ENCODE results near the gene ZNF385B.
"Not testable (repeated sequence)": the region's sequence is repeated elsewhere in the genome, so short reads cannot be mapped to it uniquely, and the experiment has no call there.

The ZNF385B gene

DNA sequence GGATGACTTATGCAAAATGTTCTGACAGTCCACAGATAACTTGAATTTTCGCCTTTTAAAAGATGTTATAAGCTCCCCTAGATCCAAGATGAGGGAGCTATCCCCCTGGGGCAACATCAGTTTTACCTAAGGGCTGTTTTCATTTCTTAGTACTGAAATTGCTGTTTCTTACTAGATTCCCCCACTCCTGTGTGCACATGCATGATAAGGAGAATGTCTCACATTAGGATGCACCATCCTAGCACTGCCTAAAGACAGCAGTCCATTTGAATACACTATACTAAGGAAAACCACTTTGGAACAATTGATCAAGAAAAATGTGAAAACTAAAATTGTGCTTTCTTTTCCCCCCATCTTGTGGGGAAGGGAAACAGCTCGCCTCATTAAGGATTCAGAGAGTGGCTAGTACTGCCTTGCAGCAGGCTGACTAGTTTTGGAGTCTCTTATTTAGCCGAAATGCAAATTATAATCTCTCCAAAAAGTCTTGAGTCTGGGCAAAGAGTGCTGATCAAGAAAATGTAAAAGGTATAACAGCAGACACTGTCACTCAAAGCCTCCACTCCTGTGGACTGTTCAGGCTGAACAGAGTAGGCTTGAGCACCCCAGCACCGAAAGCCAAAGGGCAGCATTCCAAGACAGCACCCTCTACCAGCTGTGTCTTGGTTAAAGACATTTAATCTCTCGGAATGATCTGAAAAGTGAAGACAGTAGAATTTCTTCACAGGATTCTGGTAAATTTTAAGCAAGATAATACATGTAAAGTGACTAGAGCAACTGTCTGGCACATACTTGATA is 65.0 kb downstream of the ZNF385B start:
- no peak for DNase-seq

DNA sequence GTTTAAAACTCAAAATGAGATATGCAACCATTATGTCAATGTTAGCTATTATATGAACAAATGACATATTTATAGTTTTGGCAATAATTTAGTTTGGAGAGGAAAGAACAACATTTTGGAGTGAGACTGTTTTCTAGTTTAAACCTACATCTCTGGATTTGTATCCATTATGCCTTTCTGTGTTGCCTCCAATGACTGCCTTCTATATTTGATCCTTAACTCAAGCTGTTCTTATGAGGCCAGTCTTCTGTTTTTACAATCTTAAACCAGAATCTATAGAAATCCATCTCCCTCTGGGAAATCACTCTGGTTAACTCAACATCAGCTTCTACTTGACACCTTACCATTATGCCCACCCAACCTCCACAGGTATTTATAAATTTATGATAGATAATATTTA is 67.5 kb downstream of the ZNF385B start:
- no peak for DNase-seq

DNA sequence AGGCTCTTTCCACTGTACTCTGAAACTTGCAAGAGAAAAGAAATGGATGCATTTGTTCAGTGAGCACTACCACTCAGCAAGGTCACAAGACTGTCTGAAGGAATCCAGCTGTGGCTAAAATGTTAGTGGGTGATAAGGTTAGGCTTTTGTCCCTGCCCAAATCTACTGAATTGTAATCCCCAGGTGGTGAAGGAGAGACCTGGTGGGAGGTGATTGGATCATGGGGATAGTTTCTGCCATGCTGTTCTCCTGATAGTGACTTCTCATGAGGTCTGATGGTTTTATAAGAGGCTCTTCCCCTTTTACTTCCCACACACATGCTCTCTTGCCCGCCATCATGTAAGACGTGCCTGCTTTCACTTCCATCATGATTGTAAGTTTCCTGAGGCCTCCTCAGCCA is 68.2 kb downstream of the ZNF385B start:
- no peak for DNase-seq

DNA sequence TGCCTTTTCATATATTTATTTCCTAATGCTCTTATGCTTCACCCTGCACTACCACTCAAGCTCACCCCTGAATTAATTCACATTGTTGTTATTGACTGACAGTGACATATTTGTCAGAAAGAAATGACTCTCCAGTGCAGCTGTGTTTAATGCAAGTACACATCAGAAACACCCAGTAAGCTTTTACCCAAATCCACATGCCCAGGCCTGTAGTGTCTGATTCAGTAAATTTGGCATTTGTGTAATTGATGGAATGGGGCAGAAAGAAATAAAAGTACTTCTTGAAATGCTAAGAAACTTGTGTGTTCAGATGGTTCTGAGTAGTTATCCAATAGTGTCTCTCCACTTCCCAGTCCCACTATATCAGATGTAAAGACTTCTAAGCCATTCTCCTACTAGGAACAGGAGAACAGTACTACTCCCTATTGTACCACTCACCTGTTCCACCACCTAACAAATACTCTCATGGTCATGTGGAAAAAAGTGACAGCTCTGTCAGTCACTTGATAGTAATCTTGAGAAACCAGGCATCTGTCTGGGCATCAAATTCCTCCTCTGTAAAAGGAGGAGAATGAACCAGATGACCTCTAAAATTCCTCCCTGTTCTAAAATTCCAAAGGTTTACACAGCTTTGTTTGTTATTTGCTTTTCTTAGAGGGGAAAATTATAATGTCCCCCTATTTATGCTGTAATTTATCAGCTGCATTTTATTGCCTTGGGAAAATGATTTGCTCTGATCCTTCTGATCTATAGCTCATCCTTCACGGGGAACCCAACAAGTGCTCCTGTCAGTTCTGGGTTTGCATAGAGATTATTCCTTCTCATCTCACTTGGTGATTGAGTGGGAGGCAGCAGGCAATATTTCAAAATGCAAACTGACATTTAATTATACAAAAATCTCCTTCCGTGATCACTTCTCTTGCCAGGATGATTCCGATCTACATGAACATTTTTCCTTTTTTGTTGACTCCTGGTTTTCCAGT is 70.9 kb downstream of the ZNF385B start:
- no peak for DNase-seq

DNA sequence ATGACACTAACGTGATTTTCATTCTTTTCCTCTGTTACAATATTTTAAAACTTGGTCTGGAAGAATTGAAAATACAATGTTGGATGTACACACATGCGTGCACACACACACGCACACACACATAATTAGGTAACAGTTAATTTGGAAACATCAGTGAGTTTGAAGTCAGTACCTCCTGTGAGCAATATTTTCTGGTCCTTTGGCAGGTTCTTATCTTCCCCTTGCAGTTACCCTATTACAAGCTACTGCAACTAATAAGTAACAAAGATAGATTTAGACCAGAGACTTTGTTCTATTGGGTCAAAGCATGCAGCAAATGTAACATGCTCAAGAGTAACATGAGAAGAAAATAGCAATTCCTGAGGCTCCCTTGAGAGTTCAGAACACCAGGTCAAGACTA is 73.3 kb downstream of the ZNF385B start:
- DNase-seq, result no peak

GRCh38 chr2:179787601-179788000 is 73.8 kb downstream of the ZNF385B start:
- DNase-seq, result no peak

DNA sequence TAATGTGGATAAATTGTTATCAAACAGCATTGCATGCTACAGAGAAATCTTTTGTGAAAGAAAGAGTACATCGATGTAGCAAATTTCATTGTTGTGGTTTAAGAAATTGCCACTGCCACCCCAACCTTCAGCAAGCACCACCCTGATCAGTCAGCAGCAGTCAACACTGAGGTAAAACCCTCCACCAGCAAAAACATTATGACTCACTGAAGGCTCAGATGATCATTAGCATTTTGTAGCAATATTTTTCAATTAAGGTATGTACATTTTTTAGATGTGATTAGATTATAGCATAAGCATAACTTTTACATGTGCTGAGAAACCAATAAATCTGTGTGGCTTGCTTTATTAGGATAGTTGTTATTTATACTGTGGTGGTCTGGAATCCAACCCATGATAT is 75.5 kb downstream of the ZNF385B start:
- no peak for DNase-seq

DNA sequence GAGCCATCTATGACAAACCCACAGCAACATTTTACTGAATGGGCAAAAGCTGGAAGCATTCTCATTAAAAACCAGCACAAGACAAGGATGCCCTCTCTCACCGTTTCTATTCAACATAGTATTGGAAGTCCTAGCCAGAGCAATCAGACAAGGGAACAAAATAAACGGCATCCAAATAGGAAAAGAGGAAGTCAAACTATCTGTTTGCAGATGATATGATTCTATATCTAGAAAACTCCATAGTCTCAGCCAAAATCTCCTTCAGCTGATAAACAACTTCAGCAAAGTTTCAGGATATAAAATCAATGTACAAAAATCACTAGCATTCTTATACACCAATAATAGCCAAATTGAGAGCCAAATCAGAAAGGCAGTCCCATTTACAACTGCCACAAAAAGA is 79.1 kb downstream of the ZNF385B start:
- DNase-seq, result not testable (repeated sequence)

GRCh38 chr2:179773986-179774385 is 87.4 kb downstream of the ZNF385B start:
- no peak for DNase-seq

DNA sequence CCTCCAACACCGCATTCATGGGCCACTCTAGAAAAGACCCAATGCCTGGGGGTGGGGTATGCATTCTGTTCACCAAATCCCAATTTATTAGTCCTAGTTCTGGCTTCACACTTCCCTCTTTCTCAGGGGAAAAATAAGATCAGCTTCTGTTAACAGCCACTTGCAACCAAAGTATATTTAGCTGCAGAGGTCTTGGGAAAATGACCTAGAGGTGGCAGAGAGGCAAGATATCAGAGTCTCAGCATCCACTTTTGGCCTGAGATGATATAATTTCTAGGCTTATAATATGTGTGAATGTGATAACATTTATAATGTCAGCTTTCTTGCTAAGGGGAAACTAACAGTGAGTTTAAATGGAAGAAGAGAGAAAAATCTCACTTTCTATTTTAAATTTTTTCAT is 89.1 kb downstream of the ZNF385B start:
- no peak for DNase-seq

GRCh38 chr2:179771791-179772190 is 89.6 kb downstream of the ZNF385B start:
- no peak for DNase-seq

GRCh38 chr2:179770029-179770428 is 91.4 kb downstream of the ZNF385B start:
- no peak for DNase-seq

GRCh38 chr2:179769323-179769722 is 92.1 kb downstream of the ZNF385B start:
- no peak for DNase-seq

DNA sequence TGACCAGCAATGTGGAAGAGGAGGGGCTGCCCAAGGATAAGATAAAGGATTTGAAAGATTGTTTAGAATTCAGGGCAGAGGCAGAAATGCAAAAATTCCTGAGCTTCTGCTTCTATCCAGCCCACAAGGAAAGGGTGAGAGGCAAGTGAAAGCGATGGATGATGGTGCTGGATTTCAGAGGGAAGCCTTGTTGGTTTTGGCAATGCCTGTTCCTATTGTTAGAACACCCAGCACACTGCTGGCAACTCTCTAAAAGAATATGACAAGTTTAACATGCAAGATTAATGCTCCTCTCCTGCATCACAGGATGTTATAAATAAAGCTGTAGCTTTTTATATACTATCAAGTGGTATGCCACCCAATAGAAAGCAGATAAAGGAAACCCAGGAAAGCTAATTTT is 92.6 kb downstream of the ZNF385B start:
- DNase-seq, result no peak

GRCh38 chr2:179765666-179766065 is 95.7 kb downstream of the ZNF385B start:
- no peak for DNase-seq

GRCh38 chr2:179764710-179765109 is 96.7 kb downstream of the ZNF385B start:
- DNase-seq, result no peak

DNA sequence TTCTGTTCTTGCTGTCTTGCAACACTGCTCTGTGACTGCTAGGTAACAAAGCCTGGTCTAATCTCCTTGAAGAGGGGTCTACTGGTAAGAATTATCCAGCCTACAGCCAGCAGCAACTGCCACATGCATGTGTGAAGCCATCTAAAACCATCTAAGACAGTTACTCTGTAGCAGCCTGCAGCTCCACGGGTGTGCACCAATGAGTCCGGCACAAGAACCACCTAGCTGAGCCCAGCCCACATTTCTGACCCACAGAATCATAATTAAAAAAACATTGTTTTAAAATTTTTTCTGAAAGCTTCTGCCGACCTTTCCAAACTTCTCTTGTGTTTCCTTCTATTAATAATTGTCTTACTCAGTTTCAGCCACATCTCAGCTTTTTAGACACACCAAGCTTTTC is 102.8 kb downstream of the ZNF385B start:
- no peak for DNase-seq

GRCh38 chr2:179751163-179751809 is 110.1 kb downstream of the ZNF385B start:
- DNase-seq, result no peak

DNA sequence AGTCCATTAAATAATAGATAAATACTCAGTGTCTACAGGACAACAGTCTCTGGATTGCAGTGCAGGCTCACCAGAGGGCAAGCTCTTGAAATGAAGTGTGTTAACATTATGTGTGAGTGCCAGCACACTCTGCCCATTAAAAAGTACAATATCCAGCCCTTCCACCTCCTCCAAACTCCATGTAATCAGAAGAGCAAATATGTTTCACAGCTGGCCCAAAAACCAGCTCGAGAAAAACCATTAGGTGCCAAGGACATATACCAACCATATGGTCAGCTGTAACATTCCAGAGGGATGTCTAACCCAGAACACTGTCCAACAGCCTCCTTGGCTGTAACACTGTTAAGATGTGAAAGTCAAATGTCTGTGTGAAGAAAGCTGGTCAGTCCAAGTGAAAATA is 112.2 kb downstream of the ZNF385B start:
- DNase-seq, result no peak

- DNase-seq, result no peak
These were observed 114.4 kb downstream of the ZNF385B start for GRCh38 chr2:179746981-179747380.

DNA sequence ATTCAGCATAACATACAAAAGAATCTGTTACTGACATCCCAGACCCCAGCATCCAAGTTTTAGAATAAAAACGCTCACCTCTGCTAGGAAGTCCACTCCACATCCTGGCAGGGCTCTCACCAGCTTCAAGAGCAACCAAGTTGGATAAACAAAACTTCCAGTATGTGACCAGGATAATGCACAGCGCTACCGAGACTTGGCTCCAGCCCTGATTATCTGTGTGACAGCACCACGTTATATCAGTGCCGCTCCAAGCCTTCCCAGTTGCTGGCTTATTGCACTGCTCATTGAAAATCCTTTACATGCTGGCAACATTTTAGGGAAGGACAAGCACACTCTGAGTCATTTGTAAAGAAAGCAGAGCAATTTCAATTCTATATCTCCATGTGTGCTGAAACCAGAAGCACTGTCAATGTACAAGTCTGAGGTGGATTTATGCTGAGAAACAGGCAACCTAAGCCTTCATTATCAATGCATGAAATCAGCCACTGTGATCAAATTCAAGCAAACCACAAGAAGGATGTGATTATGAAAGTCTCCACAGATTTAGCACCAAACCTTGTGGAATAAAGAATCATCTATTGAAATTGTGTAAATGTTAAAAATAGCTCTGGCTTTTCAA is 115.7 kb downstream of the ZNF385B start:
- no peak for DNase-seq

- no peak for DNase-seq
These were observed 117.0 kb downstream of the ZNF385B start for GRCh38 chr2:179744401-179744800.

- DNase-seq, result no peak
These were observed 120.1 kb downstream of the ZNF385B start for GRCh38 chr2:179741317-179741716.

Measured in T1000 (cell line).